HTERT RPE-1 (cell line): ENCODE results near the gene CDC20.

Source experiments
- in situ Hi-C: fragments of 300-500 bp; cut with MboI; formaldehyde crosslinking; loops from 4 replicates; pipeline ENCODE4 v1.14.3; 2020; ENCODE audit warnings: low sequenced_read_pairs

CDC20 gene

GRCh38 chr1:43327549-43328292 is 31.1 kb upstream of the CDC20 start:
- in situ Hi-C loops = no loop called here

GRCh38 chr1:43329995-43330751 is 28.6 kb upstream of the CDC20 start:
- in situ Hi-C loops = no loop called here

- in situ Hi-C loops = no loop called here
Measured at GRCh38 chr1:43331688-43332087, 27.1 kb upstream of the CDC20 start.

- in situ Hi-C loops = no loop called here
Measured at GRCh38 chr1:43334453-43335205, 24.2 kb upstream of the CDC20 start.

GRCh38 chr1:43337588-43337987 is 21.2 kb upstream of the CDC20 start, which contains the start of gene MPL:
Gene MPL, plus strand, starts transcription at chr1:43337818. Its CDS starts 31 bp downstream, at chr1:43337849.
- in situ Hi-C loops = no loop called here

GRCh38 chr1:43338001-43338400 is 20.8 kb upstream of the CDC20 start:
- in situ Hi-C loops = no loop called here

- in situ Hi-C loops = no loop called here
Measured at GRCh38 chr1:43339584-43340232, 19.1 kb upstream of the CDC20 start.

GRCh38 chr1:43340559-43340958 is 18.2 kb upstream of the CDC20 start:
- in situ Hi-C loops = no loop called here

- in situ Hi-C loops = no loop called here
Measured at GRCh38 chr1:43344267-43344850, 14.4 kb upstream of the CDC20 start.

- in situ Hi-C loops = no loop called here
Measured at GRCh38 chr1:43345120-43345519, 13.7 kb upstream of the CDC20 start.

GRCh38 chr1:43346636-43347035 is 12.1 kb upstream of the CDC20 start:
- in situ Hi-C loops = no loop called here

- in situ Hi-C loops = no loop called here
Measured at GRCh38 chr1:43348343-43348808, 10.4 kb upstream of the CDC20 start.

- in situ Hi-C loops = no loop called here
Measured at GRCh38 chr1:43348809-43349593, 9.8 kb upstream of the CDC20 start.

GRCh38 chr1:43349594-43350306 is 9.0 kb upstream of the CDC20 start:
- in situ Hi-C loops = no loop called here

GRCh38 chr1:43350976-43351375 is 7.8 kb upstream of the CDC20 start:
- in situ Hi-C loops = no loop called here

- in situ Hi-C loops = no loop called here
Measured at GRCh38 chr1:43351421-43352350, 7.1 kb upstream of the CDC20 start.

- in situ Hi-C loops = no loop called here
Measured at GRCh38 chr1:43352351-43352705, 6.5 kb upstream of the CDC20 start.

GRCh38 chr1:43352881-43353280 is 5.9 kb upstream of the CDC20 start:
- in situ Hi-C loops = no loop called here
